T follicular helper cell (primary cell): ENCODE data around the gene AQP4.

Experiments
- DNase-seq: peaks from one replicate; pipeline ENCODE4 v3.0.0-alpha.2; 2020; ENCODE audit warnings: low read depth

The AQP4 gene

GRCh38 chr18:26840965-26841364 is 24.5 kb downstream of the AQP4 start:
- DNase-seq: no peak

GRCh38 chr18:26839609-26840008 is 25.9 kb downstream of the AQP4 start:
- DNase-seq: no peak

- DNase-seq: no peak
Observed at GRCh38 chr18:26832302-26832701, 33.2 kb downstream of the AQP4 start.

- DNase-seq: no peak
Observed at GRCh38 chr18:26827581-26827980, 37.9 kb downstream of the AQP4 start.

- DNase-seq: no peak
Observed at GRCh38 chr18:26826656-26827235, 38.8 kb downstream of the AQP4 start.

- no peak for DNase-seq
Observed at GRCh38 chr18:26821181-26821580, 44.3 kb downstream of the AQP4 start.

GRCh38 chr18:26819046-26819445 is 46.5 kb downstream of the AQP4 start:
- DNase-seq: no peak

GRCh38 chr18:26818461-26818860 is 47.0 kb downstream of the AQP4 start:
- DNase-seq: no peak

- DNase-seq: no peak
Observed at GRCh38 chr18:26813043-26813442, 52.5 kb downstream of the AQP4 start.

- DNase-seq: no peak
Observed at GRCh38 chr18:26812462-26812861, 53.0 kb downstream of the AQP4 start.

- no peak for DNase-seq
Observed at GRCh38 chr18:26809346-26809745, 56.2 kb downstream of the AQP4 start.

- no peak for DNase-seq
Observed at GRCh38 chr18:26806224-26806623, 59.3 kb downstream of the AQP4 start.

- no peak for DNase-seq
Observed at GRCh38 chr18:26804519-26804918, 61.0 kb downstream of the AQP4 start.

- DNase-seq: no peak
Observed at GRCh38 chr18:26803643-26804042, 61.9 kb downstream of the AQP4 start.

GRCh38 chr18:26802330-26803200 is 62.9 kb downstream of the AQP4 start:
- no peak for DNase-seq
